Type B pancreatic cell (in vitro differentiated cells): Measurements from ENCODE around the gene ADD3. TPM values are rescaled to one million over a fixed set of nuclear protein-coding genes. Genes with fewer than 3 reads are reported as not detected.

Experiments
- DNase-seq: peaks from one replicate; pipeline ENCODE4 v3.0.0; 2021; ENCODE audit warnings: mixed read lengths; ENCODE audit not compliant: unreplicated experiment; ENCODE audit errors: extremely low spot score
- H3K27ac Mint-ChIP-seq: 2 replicates; pipeline ENCODE4 v1.8.0; 2021; ENCODE audit warnings: mild to moderate bottlenecking, mixed read lengths
- H3K27me3 Mint-ChIP-seq: 2 replicates; pipeline ENCODE4 v1.8.0; 2021; ENCODE audit warnings: mixed read lengths
- H3K36me3 Mint-ChIP-seq: 2 replicates; pipeline ENCODE4 v1.8.0; 2021; ENCODE audit warnings: mixed read lengths
- H3K4me1 Mint-ChIP-seq: one replicate; pipeline ENCODE4 v1.8.0; 2021; ENCODE audit warnings: mixed read lengths; ENCODE audit not compliant: unreplicated experiment
- H3K4me3 Mint-ChIP-seq: 2 replicates; pipeline ENCODE4 v1.8.0; 2021; ENCODE audit warnings: mild to moderate bottlenecking, mixed read lengths
- H3K9me3 Mint-ChIP-seq: 2 replicates; pipeline ENCODE4 v1.8.0; 2021; ENCODE audit warnings: mixed read lengths
- total RNA-seq: library from RNA; stranded (reverse); gene quantifications from 2 replicates; pipeline ENCODE4 v1.2.1, GENCODE V29; 2021; ENCODE audit warnings: low replicate concordance
- TF ChIP-seq, protein P1 (sequence below): fragments of 200-600 bp; sonication (generic); conservative IDR thresholded peaks from 2 replicates; pipeline ENCODE4 v1.5.0; 2021; ENCODE audit warnings: antibody characterized with exemption, mild to moderate bottlenecking

ADD3 gene
- total RNA-seq, 1 donor from 2014 or later = 183 TPM

DNA sequence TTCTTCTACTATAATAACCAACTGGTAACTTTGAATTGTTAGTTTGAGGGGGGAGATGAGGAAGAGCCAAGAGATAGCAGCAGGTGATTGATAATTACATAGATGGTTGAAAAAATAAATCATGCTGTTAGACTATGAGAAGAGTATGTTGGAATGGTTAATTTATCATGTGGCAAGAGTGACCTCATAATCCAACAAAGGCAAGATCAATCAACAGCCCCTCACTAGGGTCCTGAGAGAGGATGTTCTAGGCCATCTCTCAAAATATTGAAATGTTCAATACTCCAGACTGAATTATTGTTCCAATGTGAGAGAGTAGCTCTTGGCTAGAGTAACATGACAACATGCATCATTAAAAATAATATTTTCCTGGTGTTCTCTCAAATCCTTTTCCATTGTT, 67.9 kb downstream of the ADD3 start:
- no peak for DNase-seq
- peaks cover 56% of the 10 kb centered on the region for H3K4me1 Mint-ChIP-seq
- TF ChIP-seq, protein P1, sequence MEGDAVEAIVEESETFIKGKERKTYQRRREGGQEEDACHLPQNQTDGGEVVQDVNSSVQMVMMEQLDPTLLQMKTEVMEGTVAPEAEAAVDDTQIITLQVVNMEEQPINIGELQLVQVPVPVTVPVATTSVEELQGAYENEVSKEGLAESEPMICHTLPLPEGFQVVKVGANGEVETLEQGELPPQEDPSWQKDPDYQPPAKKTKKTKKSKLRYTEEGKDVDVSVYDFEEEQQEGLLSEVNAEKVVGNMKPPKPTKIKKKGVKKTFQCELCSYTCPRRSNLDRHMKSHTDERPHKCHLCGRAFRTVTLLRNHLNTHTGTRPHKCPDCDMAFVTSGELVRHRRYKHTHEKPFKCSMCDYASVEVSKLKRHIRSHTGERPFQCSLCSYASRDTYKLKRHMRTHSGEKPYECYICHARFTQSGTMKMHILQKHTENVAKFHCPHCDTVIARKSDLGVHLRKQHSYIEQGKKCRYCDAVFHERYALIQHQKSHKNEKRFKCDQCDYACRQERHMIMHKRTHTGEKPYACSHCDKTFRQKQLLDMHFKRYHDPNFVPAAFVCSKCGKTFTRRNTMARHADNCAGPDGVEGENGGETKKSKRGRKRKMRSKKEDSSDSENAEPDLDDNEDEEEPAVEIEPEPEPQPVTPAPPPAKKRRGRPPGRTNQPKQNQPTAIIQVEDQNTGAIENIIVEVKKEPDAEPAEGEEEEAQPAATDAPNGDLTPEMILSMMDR = no peak
- H3K4me3 Mint-ChIP-seq = peak overlapping the region; percentile 69
- peak overlapping the region; percentile 69 for H3K27ac Mint-ChIP-seq
- H3K27me3 Mint-ChIP-seq = no peaks in the 10 kb centered on the region
- H3K9me3 Mint-ChIP-seq = peaks cover 1% of the 10 kb centered on the region
- peaks cover under 1% of the 10 kb centered on the region for H3K36me3 Mint-ChIP-seq

DNA sequence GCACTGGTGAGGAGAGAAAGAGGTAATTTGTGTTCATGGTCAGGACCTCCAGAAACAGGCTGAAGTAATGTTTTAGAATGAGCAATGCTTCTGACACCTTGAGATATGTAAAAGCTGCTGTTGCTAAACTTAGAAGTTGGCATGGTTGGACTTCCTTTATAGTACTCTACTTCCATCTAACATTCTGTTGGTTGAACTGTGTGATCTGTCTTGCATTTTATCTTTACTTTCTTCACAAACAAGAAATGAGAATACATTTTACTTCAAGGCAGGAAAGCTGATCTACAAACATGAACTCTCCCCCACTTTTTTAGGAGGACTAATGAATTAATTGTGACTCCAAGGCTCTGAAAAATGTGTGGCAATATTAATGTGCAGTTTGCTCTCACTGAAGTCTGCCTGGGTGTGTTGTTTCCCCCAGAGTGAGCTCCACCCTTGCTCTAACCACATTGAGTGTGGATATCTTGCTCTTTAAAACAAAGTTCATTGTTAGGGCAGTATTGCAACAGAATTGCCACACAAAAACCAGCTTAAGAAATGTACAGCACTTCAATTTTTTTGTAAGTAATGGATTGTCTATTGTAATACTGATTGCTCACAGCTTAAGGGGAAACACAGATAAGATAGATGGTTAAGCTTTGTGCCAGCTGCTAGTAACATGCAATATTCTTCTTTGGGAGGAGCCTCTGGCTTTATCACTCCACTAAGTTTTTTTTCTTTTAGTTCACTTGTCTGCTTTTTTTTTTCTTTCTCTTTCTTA, 69.0 kb downstream of the ADD3 start:
- Mint-ChIP-seq H3K27ac (peak overlapping the region; percentile 88), H3K27me3 (no peaks in the 10 kb centered on the region), H3K4me1 (peaks cover 59% of the 10 kb centered on the region), H3K36me3 (peaks cover 3% of the 10 kb centered on the region), H3K9me3 (peaks cover 3% of the 10 kb centered on the region), H3K4me3 (peak overlapping the region; percentile 69)
- DNase-seq = no peak
- TF ChIP-seq, protein P1 = no peak

DNA sequence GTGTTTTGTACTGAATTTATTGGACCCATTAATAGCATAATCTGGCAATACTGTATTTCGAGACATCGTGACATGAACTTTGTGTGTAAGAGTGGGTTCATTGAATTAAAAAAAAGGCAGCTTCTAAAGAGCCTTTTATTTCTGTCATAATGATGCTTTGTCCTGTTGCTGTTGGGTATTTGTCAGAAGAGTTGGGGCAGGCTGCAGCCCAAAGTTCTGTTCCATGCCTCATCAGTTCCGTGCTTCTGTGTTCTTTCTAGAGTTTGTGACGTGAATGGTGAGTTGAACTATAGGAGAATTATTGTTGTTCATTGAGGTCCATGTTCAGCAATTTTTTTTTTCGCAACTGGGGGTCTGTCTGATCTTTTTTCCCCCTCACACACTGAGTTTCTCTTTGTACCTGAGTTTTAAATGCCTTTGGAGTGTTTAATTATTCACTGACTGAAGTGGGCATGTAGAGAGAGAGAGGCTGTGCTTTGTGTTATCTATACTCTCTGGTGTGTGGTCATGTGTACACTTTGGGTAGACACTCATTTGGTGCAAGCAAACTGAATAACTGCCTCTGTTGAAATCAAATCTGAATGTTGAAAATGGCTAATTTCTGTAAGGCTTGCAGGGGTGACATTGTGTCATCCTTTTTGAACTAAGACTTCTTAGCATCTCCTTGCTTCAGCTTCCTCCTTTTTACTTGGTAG, 69.8 kb downstream of the ADD3 start:
- TF ChIP-seq, protein P1 = no peak
- Mint-ChIP-seq H3K27me3 (no peaks in the 10 kb centered on the region), H3K4me3 (peak overlapping the region; percentile 69), H3K9me3 (peaks cover 3% of the 10 kb centered on the region), H3K4me1 (peaks cover 62% of the 10 kb centered on the region), H3K36me3 (peaks cover 3% of the 10 kb centered on the region), H3K27ac (peak overlapping the region; percentile 88)
- no peak for DNase-seq

DNA sequence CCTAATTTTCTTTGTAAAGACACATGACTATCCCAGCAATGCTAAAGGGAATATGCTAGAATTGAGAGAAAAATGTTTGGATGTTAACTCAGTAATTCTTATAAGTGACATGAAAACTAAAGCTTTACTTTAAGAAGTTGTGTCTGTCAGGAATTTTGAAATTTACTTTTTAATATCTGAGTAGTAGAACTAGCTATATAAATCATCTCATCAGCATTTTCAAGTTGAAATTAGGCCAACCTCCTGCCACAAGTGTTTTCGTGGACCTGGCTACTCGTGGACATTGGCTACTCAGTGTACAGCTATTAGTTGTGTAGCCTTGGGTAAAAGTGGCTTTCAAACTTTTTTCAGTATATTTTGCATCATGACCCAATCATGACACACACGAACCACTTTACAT, 70.5 kb downstream of the ADD3 start:
- Mint-ChIP-seq H3K27me3 (no peaks in the 10 kb centered on the region), H3K4me3 (peak overlapping the region; percentile 6), H3K27ac (no peak overlapping the region), H3K9me3 (peaks cover 8% of the 10 kb centered on the region), H3K36me3 (peaks cover 3% of the 10 kb centered on the region), H3K4me1 (peaks cover 64% of the 10 kb centered on the region)
- TF ChIP-seq, protein P1 = no peak
- DNase-seq = no peak

DNA sequence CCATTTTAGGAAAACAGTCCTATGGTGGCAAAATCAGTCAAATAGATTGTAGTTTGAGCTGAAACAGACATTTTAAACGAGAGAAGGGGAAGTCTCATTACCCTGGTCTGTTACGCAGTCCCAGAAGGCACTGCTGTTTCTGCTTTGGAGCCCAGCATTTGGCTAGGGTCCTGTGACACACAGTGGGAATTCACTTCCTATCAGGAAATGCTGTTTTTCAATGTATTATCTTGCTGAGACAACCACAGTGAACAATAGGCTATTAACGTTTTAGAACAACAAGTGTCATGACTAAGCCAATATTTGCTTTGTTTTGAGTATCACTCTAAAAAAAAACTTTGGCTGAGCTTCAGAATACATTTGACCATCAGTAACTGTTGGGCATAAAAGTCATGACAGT, 74.1 kb downstream of the ADD3 start:
- Mint-ChIP-seq H3K4me1 (peaks cover 37% of the 10 kb centered on the region), H3K27me3 (no peaks in the 10 kb centered on the region), H3K4me3 (no peak overlapping the region), H3K9me3 (peaks cover 12% of the 10 kb centered on the region), H3K36me3 (peaks cover 11% of the 10 kb centered on the region), H3K27ac (no peak overlapping the region)
- TF ChIP-seq, protein P1 = no peak
- DNase-seq = no peak
